K562 (cell line): Measurements from ENCODE around the gene TIGD7. TPM values are rescaled to one million over a fixed set of nuclear protein-coding genes. Genes with fewer than 3 reads are reported as not detected.

Source experiments
- BRD9 ChIP-seq: fragments of 450-650 bp; IDR thresholded peaks from 2 replicates; pipeline ENCODE4 v1.6.1; 2018; ENCODE audit warnings: low read depth; ENCODE audit not compliant: partially characterized antibody
- CC2D1A ChIP-seq: fragments of 450-650 bp; IDR thresholded peaks from 2 replicates; pipeline ENCODE4 v1.6.1; 2017; ENCODE audit warnings: mild to moderate bottlenecking
- CREB3 ChIP-seq: fragments of 450-650 bp; conservative IDR thresholded peaks from 2 replicates; pipeline ENCODE4 v1.6.1; 2016; ENCODE audit warnings: missing genetic modification characterization, low read depth, mild to moderate bottlenecking, missing compliant biosample characterization, moderate library complexity
- DNMT1 ChIP-seq: fragments of 450-650 bp; IDR thresholded peaks from 2 replicates; pipeline ENCODE4 v1.6.1; 2016; ENCODE audit warnings: antibody characterized with exemption, mild to moderate bottlenecking
- E2F4 ChIP-seq: sonication (generic); formaldehyde crosslinking; IDR thresholded peaks from 2 replicates; pipeline ENCODE4 v1.8.0; 2022; ENCODE audit warnings: mild to moderate bottlenecking, low read depth, missing genetic modification reagents
- E2F5 ChIP-seq: sonication (generic); formaldehyde crosslinking; IDR thresholded peaks from 2 replicates; pipeline ENCODE4 v1.8.0; 2022; ENCODE audit warnings: mild to moderate bottlenecking, missing genetic modification reagents
- ELF1 ChIP-seq: fragments of 200-800 bp; sonication (Bioruptor generic); IDR thresholded peaks from 2 replicates; pipeline ENCODE4 v1.6.1; 2016; ENCODE audit warnings: missing genetic modification characterization, missing compliant biosample characterization
- ETS2 ChIP-seq: IDR thresholded peaks from 2 replicates; pipeline ENCODE4 v1.6.1; 2016; ENCODE audit warnings: borderline replicate concordance, missing genetic modification characterization, mild to moderate bottlenecking, moderate library complexity, missing compliant biosample characterization; ENCODE audit not compliant: poor library complexity, severe bottlenecking
- ETV1 ChIP-seq: fragments of 450-650 bp; conservative IDR thresholded peaks from 2 replicates; pipeline ENCODE4 v1.6.1; 2016; ENCODE audit warnings: missing genetic modification characterization, control low read depth, low read depth, missing compliant biosample characterization
- FOXA3 ChIP-seq, 2 experiments: fragments of 450-650 bp in 1 of 2; sonication (generic) in 1 of 2; formaldehyde crosslinking; IDR thresholded peaks in 1 of 2; conservative IDR thresholded peaks in 1 of 2; 2 replicates each; pipeline versions ENCODE4 v1.4.0 to v1.8.0; 2020 to 2022; ENCODE audit warnings: mild to moderate bottlenecking in 2 of 2, missing genetic modification reagents in 1 of 2
- HCFC1 ChIP-seq: IDR thresholded peaks from 2 replicates; pipeline ENCODE4 v1.6.1; 2012; ENCODE audit warnings: low read depth, low read length, improper control_type of control experiment
- KHSRP ChIP-seq: fragments of 450-650 bp; IDR thresholded peaks from 2 replicates; pipeline ENCODE4 v1.6.1; 2017
- NFIC ChIP-seq: fragments of 450-650 bp; IDR thresholded peaks from 2 replicates; pipeline ENCODE4 v1.6.1; 2017; ENCODE audit warnings: mild to moderate bottlenecking, inconsistent platforms
- RERE ChIP-seq: sonication (generic); formaldehyde crosslinking; IDR thresholded peaks from 2 replicates; pipeline ENCODE4 v1.8.0; 2023; ENCODE audit warnings: missing genetic modification reagents, mild to moderate bottlenecking, borderline replicate concordance
- SMARCE1 ChIP-seq: fragments of 450-650 bp; IDR thresholded peaks from 2 replicates; pipeline ENCODE4 v1.7.1; 2016; ENCODE audit warnings: mild to moderate bottlenecking
- STAT5B ChIP-seq: fragments of 250-450 bp; sonication (Bioruptor Pico); IDR thresholded peaks from 2 replicates; pipeline ENCODE4 v1.8.0; 2021; ENCODE audit warnings: mild to moderate bottlenecking, inconsistent platforms
- TSC22D4 ChIP-seq: fragments of 450-650 bp; IDR thresholded peaks from 2 replicates; pipeline ENCODE4 v1.6.1; 2016; ENCODE audit warnings: missing genetic modification characterization, missing biosample characterization, control low read depth
- ZNF282 ChIP-seq: sonication (generic); formaldehyde crosslinking; IDR thresholded peaks from 2 replicates; pipeline ENCODE4 v1.8.1; 2023; ENCODE audit warnings: missing genetic modification reagents
- ZNF584 ChIP-seq: fragments of 200-800 bp; sonication (Bioruptor generic); IDR thresholded peaks from 2 replicates; pipeline ENCODE4 v1.6.1; 2016; ENCODE audit warnings: low read depth, mild to moderate bottlenecking, missing genetic modification characterization, missing compliant biosample characterization
- ZNF699 ChIP-seq: fragments of 250-450 bp; sonication (Bioruptor Pico); IDR thresholded peaks from 2 replicates; pipeline ENCODE4 v1.8.0; 2021; ENCODE audit warnings: mild to moderate bottlenecking, moderate library complexity; ENCODE audit not compliant: insufficient replicate concordance
- polyA plus RNA-seq, 8 experiments: library from polyadenylated mRNA; depleted of rRNA in 4 of 8; stranded (reverse) in 5 of 8; unstranded in 3 of 8; fragments of >200 nt; fragmentation: Nextera tagmentation in 2 of 8; fragmentation: Illumina TruSeq in 1 of 8; extraction: Ambion mirVana in 2 of 8; extraction: Trizol in 1 of 8; gene quantifications; 2 replicates each; pipeline versions ENCODE4 v1.2.1 to v1.2.3, GENCODE V29; 2011 to 2014; ENCODE audit warnings: inconsistent platforms in 1 of 8, missing spikeins in 1 of 8
- total RNA-seq, 7 experiments: library from RNA; depleted of rRNA in 6 of 7; stranded (reverse); fragments of >200 nt in 6 of 7; fragmentation: Illumina TruSeq in 2 of 7; extraction: Trizol in 2 of 7; gene quantifications; 2 replicates each; pipeline versions ENCODE4 v1.2.1 to v1.2.3, GENCODE V29; 2011 to 2021; ENCODE audit warnings: low replicate concordance in 1 of 7

TIGD7 gene
- total and polyA plus RNA-seq, 9 of the 15 experiments (the other 6 are each of a cell fraction or from before 2014, with no cell fraction given) = 0.84 to 10.7 (median 6.7) TPM

- TF ChIP-seq CREB3 = no peak; the same call in 1 of the 2 replicates
- peak; percentile 90 for TF ChIP-seq ELF1
- peak; percentile 74 for TF ChIP-seq ETV1
- no peak for TF ChIP-seq ZNF584 (CRISPR knock-in tag)
- TF ChIP-seq E2F4 (CRISPR knock-in tag) = no peak
- peak; percentile 96 for TF ChIP-seq BRD9
- no peak for TF ChIP-seq RERE (CRISPR knock-in tag)
- peak; percentile 91 for TF ChIP-seq HCFC1
- TF ChIP-seq DNMT1 = no peak
- TF ChIP-seq E2F5 = no peak
- TF ChIP-seq TSC22D4 (tag) = no peak
- TF ChIP-seq CC2D1A = peak; percentile 54; the same call in 1 of the 2 replicates
- TF ChIP-seq ZNF282 (CRISPR knock-in tag) = no peak
- no peak for TF ChIP-seq ETS2 (tag)
- no peak for TF ChIP-seq ZNF699 (CRISPR knock-in tag)
- peak; percentile 87 for TF ChIP-seq KHSRP
- no peak for TF ChIP-seq NFIC
- TF ChIP-seq STAT5B (CRISPR knock-in tag) = no peak
- TF ChIP-seq SMARCE1 = no peak
- TF ChIP-seq FOXA3 (CRISPR knock-in tag; conservative IDR thresholded peaks at IDR 0.05 in 1 of 2, IDR thresholded peaks at IDR 0.05 in 1 of 2) = no peak
Measured at GRCh38 chr16:3282730-3283542, 22.3 kb downstream of the TIGD7 start, which contains the start of gene ZNF263 (continued).
